H9 (cell line): ENCODE data around the gene GRM5. TPM values are rescaled to one million over a fixed set of nuclear protein-coding genes. Genes with fewer than 3 reads are reported as not detected.
"Not testable (repeated sequence)": the region's sequence is repeated elsewhere in the genome, so short reads cannot be mapped to it uniquely, and the experiment has no call there.

Source experiments
- DNase-seq: peaks from one replicate; pipeline ENCODE4 v3.0.0-alpha.2; 2017
- H2AFZ ChIP-seq: one replicate; pipeline ENCODE4 v1.6.1; 2013; ENCODE audit warnings: mild to moderate bottlenecking, low read length, control low read depth, moderate library complexity
- H2AK5ac ChIP-seq: 2 replicates; pipeline ENCODE4 v1.6.1; 2013; ENCODE audit warnings: low read length, control low read depth, mixed read lengths; ENCODE audit not compliant: insufficient read length
- H2BK120ac ChIP-seq: one replicate; pipeline ENCODE4 v1.6.1; 2013; ENCODE audit warnings: low read depth, mild to moderate bottlenecking, low read length, control low read depth, inconsistent platforms; ENCODE audit not compliant: poor library complexity, severe bottlenecking
- H2BK12ac ChIP-seq: 2 replicates; pipeline ENCODE4 v1.6.1; 2013; ENCODE audit warnings: low read length, control low read depth, mixed read lengths, low read depth; ENCODE audit not compliant: insufficient read length
- H2BK15ac ChIP-seq: 2 replicates; pipeline ENCODE4 v1.6.1; 2013; ENCODE audit warnings: low read depth, low read length, control low read depth
- H2BK20ac ChIP-seq: one replicate; pipeline ENCODE4 v1.6.1; 2013; ENCODE audit warnings: low read depth, mild to moderate bottlenecking, low read length, control low read depth, inconsistent platforms; ENCODE audit not compliant: poor library complexity, severe bottlenecking
- H2BK5ac ChIP-seq: 2 replicates; pipeline ENCODE4 v1.6.1; 2013; ENCODE audit warnings: low read length, control low read depth, mixed read lengths; ENCODE audit not compliant: insufficient read length
- H3K14ac ChIP-seq: 2 replicates; pipeline ENCODE4 v1.6.1; 2013; ENCODE audit warnings: low read length, control low read depth; ENCODE audit not compliant: insufficient read depth
- H3K18ac ChIP-seq: 2 replicates; pipeline ENCODE4 v1.6.1; 2013; ENCODE audit warnings: low read depth, mild to moderate bottlenecking, mixed read lengths, low read length, control low read depth; ENCODE audit not compliant: insufficient read length
- H3K23ac ChIP-seq: 2 replicates; pipeline ENCODE4 v1.6.1; 2013; ENCODE audit warnings: low read length, control low read depth, mixed read lengths, low read depth; ENCODE audit not compliant: insufficient read length
- H3K23me2 ChIP-seq: 2 replicates; pipeline ENCODE4 v1.6.1; 2013; ENCODE audit warnings: low read depth, mild to moderate bottlenecking, mixed read lengths, low read length, control low read depth; ENCODE audit not compliant: insufficient read length, poor library complexity, severe bottlenecking
- H3K27ac ChIP-seq: 2 replicates; pipeline ENCODE4 v1.5.1; 2013; ENCODE audit warnings: low read length, control low read depth, mixed read lengths, low read depth; ENCODE audit not compliant: insufficient read length
- H3K27me3 ChIP-seq: 2 replicates; pipeline ENCODE4 v1.6.1; 2013; ENCODE audit warnings: low read length, control low read depth, inconsistent platforms; ENCODE audit not compliant: insufficient read depth
- H3K4ac ChIP-seq: 2 replicates; pipeline ENCODE4 v1.6.1; 2013; ENCODE audit warnings: low read depth, mild to moderate bottlenecking, control low read depth, inconsistent platforms, low read length, moderate library complexity
- H3K4me1 ChIP-seq: 2 replicates; pipeline ENCODE4 v1.6.1; 2013; ENCODE audit warnings: low read length, control low read depth, inconsistent platforms; ENCODE audit not compliant: insufficient read depth
- H3K4me2 ChIP-seq: 2 replicates; pipeline ENCODE4 v1.6.1; 2013; ENCODE audit warnings: low read length, control low read depth, mixed read lengths; ENCODE audit not compliant: insufficient read length, insufficient read depth
- H3K56ac ChIP-seq: 2 replicates; pipeline ENCODE4 v1.6.1; 2013; ENCODE audit warnings: low read depth, mild to moderate bottlenecking, mixed read lengths, low read length, control low read depth; ENCODE audit not compliant: insufficient read length
- H3K79me1 ChIP-seq: 2 replicates; pipeline ENCODE4 v1.6.1; 2013; ENCODE audit warnings: low read depth, mild to moderate bottlenecking, moderate library complexity, low read length, control low read depth, inconsistent platforms; ENCODE audit not compliant: insufficient read depth, poor library complexity, severe bottlenecking
- H3K79me2 ChIP-seq: 2 replicates; pipeline ENCODE4 v1.6.1; 2013; ENCODE audit warnings: low read length, control low read depth, inconsistent platforms; ENCODE audit not compliant: insufficient read depth
- H3K9ac ChIP-seq: 2 replicates; pipeline ENCODE4 v1.6.1; 2013; ENCODE audit warnings: low read length, control low read depth, mixed read lengths; ENCODE audit not compliant: insufficient read length; ENCODE audit errors: extremely low read depth
- H3K9me3 ChIP-seq: one replicate; pipeline ENCODE4 v1.6.1; 2013; ENCODE audit warnings: low read depth, low read length, inconsistent platforms; ENCODE audit not compliant: control insufficient read depth
- H3T11ph ChIP-seq: one replicate; pipeline ENCODE4 v1.6.1; 2013; ENCODE audit warnings: mild to moderate bottlenecking, low read length, control low read depth, inconsistent platforms
- H4K20me1 ChIP-seq: one replicate; pipeline ENCODE4 v1.6.1; 2013; ENCODE audit not compliant: control insufficient read depth, insufficient read length, insufficient read depth
- H4K5ac ChIP-seq: 2 replicates; pipeline ENCODE4 v1.6.1; 2013; ENCODE audit warnings: low read depth, mild to moderate bottlenecking, mixed read lengths, low read length, control low read depth; ENCODE audit not compliant: insufficient read length
- H4K8ac ChIP-seq: replicated peaks from 2 replicates; pipeline ENCODE4 v1.6.1; 2013; ENCODE audit warnings: low read length, control low read depth, mixed read lengths, low read depth; ENCODE audit not compliant: insufficient read length
- H4K91ac ChIP-seq: 2 replicates; pipeline ENCODE4 v1.6.1; 2013; ENCODE audit warnings: low read depth, mild to moderate bottlenecking, moderate library complexity, mixed read lengths, low read length, control low read depth; ENCODE audit not compliant: insufficient read length
- H3K27ac Mint-ChIP-seq, 3 experiments: 2 replicates in 2 of 3; 3 replicates in 1 of 3; pipeline ENCODE4 v1.8.0; 2020 to 2021; ENCODE audit warnings: mixed read lengths in 3 of 3, mild to moderate bottlenecking in 1 of 3, moderate library complexity in 1 of 3
- H3K27me3 Mint-ChIP-seq: 2 replicates; pipeline ENCODE4 v1.8.0; 2021; ENCODE audit warnings: low read depth, mild to moderate bottlenecking, moderate library complexity, mixed read lengths
- H3K36me3 Mint-ChIP-seq, 3 experiments: 2 replicates in 2 of 3; 3 replicates in 1 of 3; pipeline ENCODE4 v1.8.0; 2020 to 2021; ENCODE audit warnings: low read depth in 3 of 3, mixed read lengths in 3 of 3; ENCODE audit not compliant: insufficient read depth in 1 of 3
- H3K4me1 Mint-ChIP-seq, 2 experiments: 2 replicates each; pipeline ENCODE4 v1.8.0; 2020; ENCODE audit warnings: mixed read lengths in 2 of 2
- H3K4me3 Mint-ChIP-seq, 2 experiments: 2 replicates in 1 of 2; 3 replicates in 1 of 2; pipeline ENCODE4 v1.8.0; 2020 to 2021; ENCODE audit warnings: mild to moderate bottlenecking in 2 of 2, mixed read lengths in 2 of 2, moderate library complexity in 1 of 2
- H3K9me3 Mint-ChIP-seq, 2 experiments: 2 replicates in 1 of 2; 3 replicates in 1 of 2; pipeline ENCODE4 v1.8.0; 2020; ENCODE audit warnings: mild to moderate bottlenecking in 2 of 2, mixed read lengths in 2 of 2, moderate library complexity in 1 of 2
- WGBS: extraction: QIAGEN DNeasy Blood & Tissue Kit; methylation state at CpG from one replicate; pipeline ENCODE4 v1.1.7; 2013; ENCODE audit warnings: missing lambda C conversion rate, low lambda C conversion rate, mixed read lengths; ENCODE audit not compliant: insufficient read length; ENCODE audit errors: extremely low coverage; 5-methylcytosine and 5-hydroxymethylcytosine counted together
- total RNA-seq: library from RNA; stranded (reverse); gene quantifications from 2 replicates; pipeline ENCODE4 v1.2.1, GENCODE V29; 2021

The GRM5 gene
- total RNA-seq, 1 experiment from 2014 or later: not detected

- not testable (repeated sequence) for H2BK15ac ChIP-seq, DNase-seq, H3K79me2 ChIP-seq, H3K4me3 Mint-ChIP-seq, H3K56ac ChIP-seq, H2BK5ac ChIP-seq, H3K4me1 Mint-ChIP-seq, H3K9ac ChIP-seq, H3K23me2 ChIP-seq, H2BK120ac ChIP-seq, H3T11ph ChIP-seq, H2BK20ac ChIP-seq, H3K27ac ChIP-seq, H4K20me1 ChIP-seq, H2AK5ac ChIP-seq, H3K27ac Mint-ChIP-seq, H3K23ac ChIP-seq, H4K91ac ChIP-seq, H3K4me1 ChIP-seq, H3K27me3 ChIP-seq, H2BK12ac ChIP-seq, H3K9me3 ChIP-seq, H4K5ac ChIP-seq, H3K4ac ChIP-seq, H3K79me1 ChIP-seq, H4K8ac ChIP-seq, H2AFZ ChIP-seq, H3K14ac ChIP-seq, H3K27me3 Mint-ChIP-seq, H3K18ac ChIP-seq, H3K4me2 ChIP-seq
- WGBS: no CpG with 5 or more reads among the region's 1 CpG
- Mint-ChIP-seq H3K9me3 (peaks cover 26 to 39% of the 10 kb centered on the region in 2 experiments), H3K36me3 (peaks cover 5 to 33% (median 8%) of the 10 kb centered on the region in 3 experiments)
Measured at GRCh38 chr11:88888855-88889254, 176.9 kb downstream of the GRM5 start.
